HG02678 (cell line): ENCODE measurements around the gene GPBP1.
"Not testable (repeated sequence)": the region's sequence is repeated elsewhere in the genome, so short reads cannot be mapped to it uniquely, and the experiment has no call there.

Source experiments
- ATAC-seq: cut with Tn5 transposase; IDR thresholded peaks from one replicate; pipeline ENCODE4 v1.9.1; 2021; ENCODE audit warnings: mild to moderate bottlenecking, moderate library complexity; ENCODE audit not compliant: unreplicated experiment

Gene GPBP1

GRCh38 chr5:57276353-57276752 lies 102.5 kb downstream of the GPBP1 start:
- ATAC-seq = no peak

- ATAC-seq = no peak
These were observed 103.2 kb downstream of the GPBP1 start for GRCh38 chr5:57277085-57277484.

DNA sequence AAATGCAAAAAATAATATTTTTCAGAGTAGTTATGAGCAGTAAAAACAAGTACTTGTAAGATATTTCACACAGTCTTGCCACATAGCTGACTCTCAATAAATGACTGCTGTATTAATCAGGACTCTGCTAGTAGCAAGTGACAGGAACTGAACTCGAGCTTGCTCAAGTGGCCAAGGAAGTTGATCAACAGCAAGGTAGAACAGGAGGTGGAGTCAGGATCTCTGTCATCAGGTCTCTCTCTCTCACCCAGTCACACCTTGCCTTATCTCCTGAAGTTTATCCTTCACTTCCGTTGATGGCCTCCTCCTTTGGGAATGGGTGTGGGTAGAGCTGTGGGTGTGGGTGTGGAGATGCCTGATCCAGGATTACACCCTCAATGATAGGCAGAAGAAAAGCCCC lies 107.0 kb downstream of the GPBP1 start:
- no peak for ATAC-seq

DNA sequence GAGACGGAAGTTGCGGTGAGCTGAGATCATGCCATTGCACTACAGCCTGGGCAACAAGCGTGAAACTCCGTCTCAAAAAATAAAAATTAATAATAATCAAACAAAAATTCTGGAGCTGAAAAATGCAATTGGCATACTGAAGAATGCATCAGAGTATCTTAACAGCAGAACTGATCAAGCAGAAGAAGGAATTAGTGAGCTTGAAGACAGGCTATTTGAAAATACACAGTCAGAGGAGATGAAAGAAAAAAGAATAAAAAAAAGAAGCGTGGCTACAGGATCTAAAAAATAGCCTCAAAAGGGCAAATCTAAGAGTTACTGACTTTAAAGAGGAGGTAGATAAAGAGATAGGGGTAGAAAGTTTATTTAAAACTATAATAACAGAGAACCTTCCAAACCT lies 111.2 kb downstream of the GPBP1 start:
- not testable (repeated sequence) for ATAC-seq

DNA sequence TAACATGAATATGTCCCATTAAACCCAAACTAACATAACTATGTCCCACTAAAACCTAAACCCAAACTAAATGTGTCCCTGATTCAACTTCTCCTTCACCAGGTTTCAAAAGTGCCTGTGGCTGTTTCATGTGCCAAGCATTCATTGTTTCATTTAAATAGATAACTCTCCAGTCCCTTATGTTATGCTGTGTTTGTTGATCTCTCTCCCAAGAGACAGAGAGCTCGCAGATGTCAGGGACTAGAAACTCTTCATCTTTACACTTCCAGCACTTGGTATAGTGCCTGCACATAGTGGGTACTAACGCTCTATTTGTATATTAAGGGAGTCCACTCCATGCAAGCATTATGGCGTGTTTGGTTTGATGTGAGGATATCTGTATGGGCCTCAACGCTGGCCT lies 118.0 kb downstream of the GPBP1 start:
- ATAC-seq = no peak

GRCh38 chr5:57292336-57292735 lies 118.5 kb downstream of the GPBP1 start:
- ATAC-seq = no peak

GRCh38 chr5:57298295-57298984 lies 124.6 kb downstream of the GPBP1 start:
- ATAC-seq = peak; percentile 61

DNA sequence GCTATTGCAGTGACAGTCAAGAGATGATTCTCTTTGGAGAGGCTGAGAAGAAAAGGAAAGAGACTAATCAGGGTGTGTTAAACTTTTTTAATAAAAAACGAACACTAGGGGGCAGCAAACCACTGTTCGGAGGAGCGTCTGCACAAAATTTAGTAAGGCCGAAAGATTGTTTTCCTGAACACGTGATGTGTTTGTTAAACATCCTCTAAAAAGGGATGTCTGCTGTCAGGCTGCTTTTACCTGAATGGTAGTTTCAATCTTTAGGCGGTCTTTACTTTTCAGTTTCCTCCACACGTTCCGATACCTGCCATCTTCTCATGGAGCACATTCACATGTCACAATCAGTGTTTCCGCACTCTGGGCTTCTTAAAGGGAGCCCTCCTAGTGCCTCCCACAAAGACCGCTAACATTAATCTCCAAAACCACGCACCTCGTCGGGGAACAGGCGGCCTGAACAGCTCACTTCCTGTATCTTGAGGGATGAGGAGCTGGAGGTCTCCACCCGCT lies 125.2 kb downstream of the GPBP1 start:
- ATAC-seq = no peak

- ATAC-seq = no peak
These were observed 126.1 kb downstream of the GPBP1 start for GRCh38 chr5:57299986-57300385.

DNA sequence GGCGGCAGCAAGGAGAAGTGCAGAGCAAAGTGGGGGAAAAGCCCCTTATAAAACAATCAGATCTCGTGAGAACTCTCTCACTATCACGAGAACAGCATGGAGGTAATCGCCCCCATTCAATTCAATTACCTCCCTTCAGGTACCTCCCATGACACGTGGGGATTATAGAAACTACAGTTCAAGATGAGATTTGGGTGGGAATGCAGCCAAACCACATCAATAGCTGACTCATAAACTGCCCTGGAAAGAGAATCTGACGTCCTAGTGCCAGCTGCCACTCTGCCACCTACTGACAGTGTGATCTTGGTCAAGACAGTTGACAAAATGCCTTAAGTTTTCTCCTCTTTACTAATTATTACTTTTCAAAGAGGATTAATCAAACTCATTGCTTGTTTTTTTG lies 128.3 kb downstream of the GPBP1 start:
- peak; percentile 45 for ATAC-seq

DNA sequence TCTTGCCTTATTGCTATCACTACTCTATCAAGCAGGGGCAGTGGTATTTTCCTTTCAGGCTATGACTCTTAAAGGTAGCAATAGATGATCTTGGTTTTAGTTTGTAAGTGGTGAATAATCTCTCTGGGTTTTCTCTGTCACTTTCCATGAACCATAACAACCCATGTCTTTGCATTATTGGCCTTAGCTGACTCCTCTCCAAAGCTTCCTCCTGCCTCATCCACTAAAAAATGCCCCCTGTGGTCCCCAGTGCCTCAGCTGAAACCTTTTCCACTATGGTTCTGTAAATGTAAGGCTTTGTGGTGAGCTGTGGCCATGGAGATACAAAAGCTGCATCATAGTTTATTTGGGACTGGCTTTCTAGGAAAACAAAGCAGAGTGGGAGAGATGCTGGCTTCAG lies 128.8 kb downstream of the GPBP1 start:
- no peak for ATAC-seq

DNA sequence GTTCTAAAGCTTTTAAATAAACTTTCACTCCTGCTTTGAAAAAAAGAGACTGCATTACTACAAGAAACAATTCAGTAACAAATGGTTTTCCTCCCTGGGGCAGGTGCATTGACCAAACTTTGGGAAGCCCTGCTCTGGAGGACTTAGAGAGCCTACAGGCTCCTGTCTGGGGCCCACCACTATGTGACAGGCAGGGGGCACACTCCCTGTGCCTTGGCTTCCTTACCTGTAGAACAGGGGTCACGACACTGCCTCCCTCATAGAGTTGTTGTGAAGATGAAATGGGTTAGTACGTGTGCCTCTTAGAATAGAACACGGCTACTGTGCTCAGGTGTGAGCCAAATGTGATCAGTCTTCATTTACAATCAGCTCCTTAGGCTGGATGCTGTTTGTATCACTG lies 130.1 kb downstream of the GPBP1 start:
- no peak for ATAC-seq

DNA sequence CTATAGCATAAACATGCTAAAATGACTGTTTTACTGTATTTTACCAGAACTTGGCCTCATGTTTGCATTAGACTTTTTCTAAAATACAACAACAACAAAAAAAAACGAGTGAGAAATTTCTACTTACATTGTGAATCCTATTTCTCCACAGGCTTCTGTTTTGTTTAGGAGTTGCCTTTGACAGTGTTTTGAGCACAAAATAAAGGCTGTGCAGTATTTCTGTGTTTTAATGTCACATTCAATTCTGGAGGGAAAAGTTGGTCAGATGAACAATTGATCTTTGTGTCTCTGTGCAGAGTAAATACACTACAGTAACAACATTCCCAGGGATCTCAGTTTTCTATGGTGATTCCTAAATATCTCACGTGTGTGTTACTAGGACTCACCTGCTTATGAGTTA lies 131.1 kb downstream of the GPBP1 start:
- ATAC-seq = no peak

GRCh38 chr5:57306359-57306758 lies 132.5 kb downstream of the GPBP1 start:
- ATAC-seq = no peak

DNA sequence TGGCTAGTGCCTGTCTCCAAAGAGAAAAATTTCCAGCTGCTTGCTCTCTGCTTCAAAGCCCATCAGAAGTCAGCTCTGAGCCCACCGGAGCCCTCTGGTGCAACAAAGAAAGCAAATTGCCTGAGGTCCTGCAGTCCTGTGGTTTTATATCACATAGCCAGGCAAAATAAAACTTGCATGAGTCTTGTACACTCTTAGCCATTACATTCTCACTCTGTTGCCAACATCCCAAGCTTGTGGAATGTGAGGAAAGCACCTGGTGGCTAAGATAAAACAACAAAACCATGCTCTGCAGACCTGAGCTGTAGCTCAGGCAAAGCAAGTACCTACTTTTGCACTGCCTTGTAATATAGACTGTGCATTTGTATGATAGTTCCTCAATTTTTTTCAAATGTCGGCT lies 133.7 kb downstream of the GPBP1 start:
- no peak for ATAC-seq

GRCh38 chr5:57309022-57309421 lies 135.2 kb downstream of the GPBP1 start:
- not testable (repeated sequence) for ATAC-seq

- no peak for ATAC-seq
These were observed 137.4 kb downstream of the GPBP1 start for GRCh38 chr5:57311251-57311650.

GRCh38 chr5:57311921-57312735 lies 138.3 kb downstream of the GPBP1 start:
- no peak for ATAC-seq

GRCh38 chr5:57313716-57314115 lies 139.9 kb downstream of the GPBP1 start:
- no peak for ATAC-seq
